Calu3 (cell line): ENCODE data around the gene IFI27L1. TPM values are rescaled to one million over a fixed set of nuclear protein-coding genes. Genes with fewer than 3 reads are reported as not detected.

Source experiments
- BruUV-seq: library from RNA; stranded (reverse); fragments of 400-500 nt; replicated peaks from 2 replicates; lab custom pipeline; 2021; lab: Mats Ljungman, UMichigan
- CTCF ChIA-PET: fragments of 300-600 bp; sonication (Branson Sonifier 250); formaldehyde crosslinking; loops from one replicate; lab custom pipeline; 2022; ENCODE audit warnings: antibody characterized with exemption; lab: Charles Lee
- DNase-seq: peaks from one replicate; pipeline ENCODE4 v3.0.0; 2022
- H3K27ac Mint-ChIP-seq: one replicate; pipeline ENCODE4 v1.8.0; 2022; ENCODE audit warnings: mixed read lengths; ENCODE audit not compliant: unreplicated experiment
- H3K27me3 Mint-ChIP-seq: one replicate; pipeline ENCODE4 v1.8.0; 2022; ENCODE audit warnings: mixed read lengths; ENCODE audit not compliant: unreplicated experiment
- H3K36me3 Mint-ChIP-seq: one replicate; pipeline ENCODE4 v1.8.0; 2022; ENCODE audit warnings: mild to moderate bottlenecking, moderate library complexity, mixed read lengths; ENCODE audit not compliant: insufficient read depth, unreplicated experiment
- H3K4me1 Mint-ChIP-seq: one replicate; pipeline ENCODE4 v1.8.0; 2022; ENCODE audit warnings: mild to moderate bottlenecking, low read depth, mixed read lengths; ENCODE audit not compliant: unreplicated experiment
- H3K4me3 Mint-ChIP-seq: one replicate; pipeline ENCODE4 v1.8.0; 2022; ENCODE audit warnings: mild to moderate bottlenecking, low read depth, moderate library complexity, mixed read lengths; ENCODE audit not compliant: unreplicated experiment
- H3K9me3 Mint-ChIP-seq: one replicate; pipeline ENCODE4 v1.8.0; 2022; ENCODE audit warnings: low read depth, mixed read lengths; ENCODE audit not compliant: unreplicated experiment
- intact Hi-C: fragments of 100-400 bp; cut with micrococcal nuclease; formaldehyde crosslinking; loops from one replicate; pipeline ENCODE4 v1.10.0; 2022; ENCODE audit not compliant: unreplicated experiment
- total RNA-seq: library from RNA; stranded (reverse); gene quantifications from 2 replicates; pipeline ENCODE4 v1.2.3, GENCODE V29; 2022
- TF ChIP-seq, protein P1 (sequence below): fragments of 200-600 bp; IDR thresholded peaks from one replicate; pipeline ENCODE4 v1.8.0; 2022; ENCODE audit warnings: antibody characterized with exemption; ENCODE audit not compliant: unreplicated experiment

IFI27L1 gene
- total RNA-seq, 1 experiment from 2014 or later = 17.7 TPM

DNA sequence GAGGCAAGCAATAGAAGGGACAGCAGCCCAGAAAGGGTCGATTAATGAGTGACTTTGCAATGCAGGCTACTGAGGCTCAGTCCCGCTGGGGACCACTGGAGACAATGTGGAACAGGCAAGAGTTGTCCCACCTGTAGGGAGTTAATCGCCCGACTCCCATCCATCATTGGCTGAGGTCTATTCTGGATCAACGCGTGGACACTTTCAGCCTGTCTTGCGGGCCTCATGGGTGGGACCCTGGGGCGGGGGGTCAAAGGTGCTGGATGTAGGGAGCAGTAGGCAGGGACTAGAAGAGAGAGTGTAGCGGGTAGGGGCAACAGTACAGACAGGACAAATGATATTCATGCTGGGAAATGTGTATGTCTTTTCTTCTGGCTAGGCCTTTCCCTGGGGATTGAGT is 42.2 kb downstream of the IFI27L1 start:
- Mint-ChIP-seq H3K36me3 (no peaks in the 10 kb centered on the region), H3K4me3 (no peak overlapping the region), H3K27ac (no peak overlapping the region), H3K27me3 (peaks cover 19% of the 10 kb centered on the region), H3K9me3 (peaks cover 2% of the 10 kb centered on the region), H3K4me1 (peaks cover 11% of the 10 kb centered on the region)
- TF ChIP-seq, protein P1, sequence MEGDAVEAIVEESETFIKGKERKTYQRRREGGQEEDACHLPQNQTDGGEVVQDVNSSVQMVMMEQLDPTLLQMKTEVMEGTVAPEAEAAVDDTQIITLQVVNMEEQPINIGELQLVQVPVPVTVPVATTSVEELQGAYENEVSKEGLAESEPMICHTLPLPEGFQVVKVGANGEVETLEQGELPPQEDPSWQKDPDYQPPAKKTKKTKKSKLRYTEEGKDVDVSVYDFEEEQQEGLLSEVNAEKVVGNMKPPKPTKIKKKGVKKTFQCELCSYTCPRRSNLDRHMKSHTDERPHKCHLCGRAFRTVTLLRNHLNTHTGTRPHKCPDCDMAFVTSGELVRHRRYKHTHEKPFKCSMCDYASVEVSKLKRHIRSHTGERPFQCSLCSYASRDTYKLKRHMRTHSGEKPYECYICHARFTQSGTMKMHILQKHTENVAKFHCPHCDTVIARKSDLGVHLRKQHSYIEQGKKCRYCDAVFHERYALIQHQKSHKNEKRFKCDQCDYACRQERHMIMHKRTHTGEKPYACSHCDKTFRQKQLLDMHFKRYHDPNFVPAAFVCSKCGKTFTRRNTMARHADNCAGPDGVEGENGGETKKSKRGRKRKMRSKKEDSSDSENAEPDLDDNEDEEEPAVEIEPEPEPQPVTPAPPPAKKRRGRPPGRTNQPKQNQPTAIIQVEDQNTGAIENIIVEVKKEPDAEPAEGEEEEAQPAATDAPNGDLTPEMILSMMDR = no peak
- BruUV-seq = no TSS peak
- CTCF ChIA-PET = interaction anchor here (0.6 kb wide), 1 partner anchor 13 kb away, joined by 3 read pairs; the partner anchor contains the start of gene IFI27
- intact Hi-C loops = loop anchor here (5.0 kb wide), 1 partner anchor 56 kb away; no protein-coding TSS in a partner anchor
- no peak for DNase-seq

DNA sequence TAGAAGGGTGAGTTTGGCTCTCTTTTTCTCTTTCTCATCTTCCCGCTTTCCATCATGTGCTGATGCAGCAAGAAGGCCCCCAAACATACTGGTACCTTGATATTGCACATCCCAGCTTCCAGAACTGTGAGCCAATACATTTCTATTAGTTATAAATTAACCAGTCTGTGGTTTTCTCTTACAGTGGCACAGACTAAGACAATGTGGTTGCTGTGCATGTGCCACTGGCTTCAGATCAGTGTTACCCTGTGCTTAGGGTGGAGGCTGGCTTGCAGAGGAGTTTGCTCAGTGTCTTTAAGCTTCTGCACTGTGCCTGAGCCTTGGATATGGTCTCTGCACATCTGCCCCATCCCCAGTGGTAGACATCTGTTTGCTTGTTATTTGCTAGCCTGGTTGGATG is 42.8 kb downstream of the IFI27L1 start:
- intact Hi-C loops = loop anchor here (5.0 kb wide), 1 partner anchor 57 kb away; no protein-coding TSS in a partner anchor
- no TSS peak for BruUV-seq
- Mint-ChIP-seq H3K36me3 (peaks cover under 1% of the 10 kb centered on the region), H3K9me3 (peaks cover 2% of the 10 kb centered on the region), H3K4me3 (no peak overlapping the region), H3K27me3 (peaks cover 16% of the 10 kb centered on the region), H3K4me1 (peaks cover 11% of the 10 kb centered on the region), H3K27ac (no peak overlapping the region)
- TF ChIP-seq, protein P1 = no peak
- DNase-seq = no peak
- CTCF ChIA-PET = interaction anchor here (0.6 kb wide), 1 partner anchor 13 kb away, joined by 3 read pairs; the partner anchor contains the start of gene IFI27

DNA sequence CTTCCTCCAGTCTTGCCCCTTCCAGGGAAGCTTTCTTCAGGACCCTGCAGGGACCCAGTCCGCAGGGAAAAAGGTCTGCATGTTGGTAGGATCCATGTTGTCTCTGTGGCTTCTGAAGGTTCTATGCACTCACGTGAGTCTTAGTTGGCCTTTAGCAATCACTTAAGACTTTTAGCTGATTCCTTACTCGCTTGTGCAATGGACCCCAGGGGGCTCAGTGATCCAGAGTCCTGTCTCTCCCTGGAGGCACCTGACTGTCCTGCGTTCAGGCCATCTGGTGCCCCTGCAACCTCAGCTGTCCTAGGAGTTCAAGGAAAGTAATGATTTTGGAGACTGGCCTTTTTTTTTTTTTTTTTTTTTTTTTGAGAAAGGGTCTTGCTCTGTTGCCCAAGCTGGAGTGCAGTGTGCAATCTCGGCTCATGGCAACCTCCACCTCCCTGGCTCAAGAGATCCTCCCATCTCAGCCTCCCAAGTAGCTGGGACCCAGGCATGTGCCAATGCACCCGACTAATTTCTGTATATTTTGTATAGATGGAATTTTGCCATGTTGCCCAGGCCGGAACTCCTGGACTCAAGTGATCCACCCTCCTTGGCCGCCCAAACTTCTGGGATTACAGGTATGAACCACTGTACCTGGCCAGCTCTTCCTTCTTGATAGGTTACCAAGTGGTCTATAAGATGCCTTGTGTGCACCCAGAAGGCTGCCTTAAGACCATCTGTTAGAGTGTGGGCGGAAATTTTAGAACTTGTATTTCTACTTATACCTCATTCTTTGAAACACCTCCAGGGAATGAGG is 43.7 kb downstream of the IFI27L1 start:
- intact Hi-C loops = loop anchor here (5.0 kb wide), 1 partner anchor 57 kb away; no protein-coding TSS in a partner anchor
- CTCF ChIA-PET = interaction anchor here (0.9 kb wide), 1 partner anchor 68 kb away, joined by 3 read pairs; no protein-coding TSS in a partner anchor
- no TSS peak for BruUV-seq

DNA sequence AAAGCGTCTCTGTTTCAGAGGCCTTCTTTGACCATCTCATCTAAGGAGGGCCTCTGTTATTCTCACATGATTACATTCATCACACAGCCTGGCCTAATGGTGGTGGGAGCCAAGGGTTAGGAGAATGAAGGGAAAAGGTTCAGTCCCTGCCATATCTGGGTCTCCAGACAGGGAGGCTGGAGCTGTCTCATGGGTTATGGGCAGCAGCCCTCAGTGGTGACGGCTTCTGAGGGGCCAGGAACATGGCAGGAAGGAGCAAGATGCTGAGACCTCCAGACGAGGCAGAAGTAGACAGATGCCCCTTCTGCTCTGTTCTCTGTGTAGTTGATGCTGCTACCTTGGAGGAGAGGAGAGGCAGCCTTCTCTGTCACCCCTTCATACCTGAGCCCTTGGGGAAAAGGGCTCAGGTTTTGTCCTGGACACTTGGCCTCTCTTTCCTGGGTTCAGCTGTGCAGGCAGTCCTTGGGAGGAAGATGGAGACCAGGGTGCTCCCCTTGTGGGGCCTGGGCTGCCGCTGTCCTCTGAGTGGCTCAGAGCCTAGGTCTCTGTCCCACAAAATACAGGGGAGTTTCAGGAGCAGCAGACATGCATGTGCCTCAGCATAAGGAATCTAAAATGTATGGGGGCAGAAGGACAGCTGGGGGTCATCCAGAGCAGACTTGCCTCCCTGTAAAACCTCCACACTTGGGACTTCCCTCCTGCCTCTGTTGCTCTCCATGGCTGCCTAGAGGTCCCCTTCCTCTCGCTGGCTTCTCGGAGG is 44.7 kb downstream of the IFI27L1 start:
- peaks cover 25% of the 10 kb centered on the region for H3K4me1 Mint-ChIP-seq
- DNase-seq = no peak
- H3K4me3 Mint-ChIP-seq = no peak overlapping the region
- peaks cover 7% of the 10 kb centered on the region for H3K27me3 Mint-ChIP-seq
- TF ChIP-seq, protein P1 = no peak
- intact Hi-C loops = no loop called here
- BruUV-seq = no TSS peak
- CTCF ChIA-PET = no interaction called here
- peaks cover 2% of the 10 kb centered on the region for H3K9me3 Mint-ChIP-seq
- H3K27ac Mint-ChIP-seq = no peak overlapping the region
- H3K36me3 Mint-ChIP-seq = peaks cover 17% of the 10 kb centered on the region

More for the DNA sequence above, 43.7 kb downstream of the IFI27L1 start:
- no peak for DNase-seq
- peaks cover 2% of the 10 kb centered on the region for H3K9me3 Mint-ChIP-seq
- TF ChIP-seq, protein P1 = no peak
- peaks cover 10% of the 10 kb centered on the region for H3K36me3 Mint-ChIP-seq
- peaks cover 16% of the 10 kb centered on the region for H3K27me3 Mint-ChIP-seq
- H3K27ac Mint-ChIP-seq = no peak overlapping the region
- peaks cover 16% of the 10 kb centered on the region for H3K4me1 Mint-ChIP-seq
- H3K4me3 Mint-ChIP-seq = no peak overlapping the region
